Superior temporal gyrus (tissue), 1 donor: ENCODE data around the gene HIVEP3.
"Not testable (repeated sequence)": the region's sequence is repeated elsewhere in the genome, so short reads cannot be mapped to it uniquely, and the experiment has no call there.

Experiments
- DNase-seq: peaks from one replicate; pipeline ENCODE4 v3.0.0-alpha.2; 2016; ENCODE audit errors: extremely low spot score

HIVEP3 gene

DNA sequence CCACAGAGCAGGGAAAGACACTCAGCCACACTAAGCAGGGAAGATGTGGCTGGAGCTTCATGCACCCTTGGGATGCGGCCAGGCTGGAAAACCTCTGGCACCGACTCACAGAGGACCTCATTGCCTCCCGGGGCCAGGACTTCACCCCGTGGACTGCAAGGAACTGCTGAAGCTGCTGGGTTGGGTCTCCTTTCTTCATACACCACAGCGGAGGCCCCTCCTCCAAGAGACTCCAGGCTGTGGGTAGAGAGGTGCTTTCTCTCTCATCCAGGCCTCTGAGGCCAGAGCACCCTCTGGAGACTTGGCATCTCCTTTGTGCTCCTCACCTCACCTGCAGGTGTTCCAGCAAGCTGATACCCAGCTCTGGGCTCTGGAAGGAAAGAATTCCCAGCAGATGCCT is 358.2 kb downstream of the HIVEP3 start:
- DNase-seq: no peak

DNA sequence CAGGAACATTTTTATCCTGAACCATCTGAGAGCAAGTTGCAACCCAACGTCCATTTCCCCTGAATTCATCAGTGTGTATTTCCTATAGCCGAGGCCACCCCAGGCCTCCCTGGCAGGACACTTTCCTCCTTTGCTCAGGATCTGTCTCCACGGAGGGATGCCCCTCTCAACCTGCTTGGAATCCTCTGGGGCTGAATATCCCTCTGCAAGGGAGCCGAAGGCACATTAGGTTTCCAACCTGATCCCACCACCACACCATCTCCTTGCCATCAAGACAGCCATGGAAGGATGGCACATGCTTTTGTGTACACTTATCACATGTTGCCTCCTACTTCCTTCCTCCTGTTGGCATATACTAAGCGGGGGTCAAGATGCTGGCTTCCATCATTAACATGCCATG is 359.4 kb downstream of the HIVEP3 start:
- no peak for DNase-seq

DNA sequence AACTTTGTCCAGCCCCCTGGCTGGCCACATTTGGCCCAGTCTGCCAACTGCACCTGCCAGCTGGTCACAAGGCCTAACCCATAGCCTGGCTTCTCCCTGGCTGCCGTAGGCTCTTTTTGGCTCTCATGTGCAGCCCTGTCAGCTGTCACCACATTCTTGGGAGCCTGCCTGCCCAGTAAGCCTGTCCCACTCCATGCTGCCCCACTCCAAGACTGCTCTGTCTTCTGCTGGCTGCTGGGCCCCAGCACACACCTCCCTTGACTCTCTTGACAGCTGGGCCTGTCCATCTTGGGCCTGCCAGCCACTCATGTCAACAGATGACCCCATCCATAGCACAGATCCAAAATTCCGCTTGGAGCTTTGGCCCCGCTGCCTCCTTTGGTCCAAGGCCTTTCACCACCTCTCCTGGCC is 360.0 kb downstream of the HIVEP3 start:
- no peak for DNase-seq

DNA sequence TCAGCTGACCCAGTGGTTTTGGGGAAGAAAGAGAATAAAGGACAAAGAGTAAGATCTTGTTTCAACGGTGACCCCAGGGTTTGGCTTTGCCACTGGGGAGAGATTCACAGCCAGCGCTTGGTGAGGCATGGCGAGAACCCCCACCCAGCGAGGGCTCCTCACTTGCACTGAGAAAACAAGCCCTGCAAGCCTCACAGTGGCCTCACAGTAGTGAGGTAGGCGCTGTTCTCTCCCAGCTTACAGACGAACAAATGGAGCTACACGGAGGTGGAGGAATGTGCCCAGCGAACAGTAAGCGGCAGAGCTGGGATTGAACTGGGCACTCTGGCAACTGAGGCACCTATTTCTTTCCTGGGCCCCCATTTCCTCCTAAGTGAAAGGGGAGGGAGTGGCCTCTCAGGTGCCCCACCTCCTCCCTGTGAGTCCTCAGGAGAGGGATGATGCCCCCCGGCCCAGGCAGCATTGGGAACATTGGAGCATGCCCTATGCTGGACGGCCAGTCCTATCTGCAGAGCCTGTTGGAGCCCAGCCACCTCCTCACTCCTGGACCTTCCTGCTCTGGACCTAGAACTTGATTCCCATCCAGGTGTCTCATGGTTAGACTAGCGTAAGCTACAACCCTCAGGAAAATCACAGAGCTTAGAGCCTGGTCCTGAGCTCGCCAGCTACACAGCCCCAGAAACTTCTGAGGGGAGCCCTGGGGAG is 360.8 kb downstream of the HIVEP3 start:
- no peak for DNase-seq

DNA sequence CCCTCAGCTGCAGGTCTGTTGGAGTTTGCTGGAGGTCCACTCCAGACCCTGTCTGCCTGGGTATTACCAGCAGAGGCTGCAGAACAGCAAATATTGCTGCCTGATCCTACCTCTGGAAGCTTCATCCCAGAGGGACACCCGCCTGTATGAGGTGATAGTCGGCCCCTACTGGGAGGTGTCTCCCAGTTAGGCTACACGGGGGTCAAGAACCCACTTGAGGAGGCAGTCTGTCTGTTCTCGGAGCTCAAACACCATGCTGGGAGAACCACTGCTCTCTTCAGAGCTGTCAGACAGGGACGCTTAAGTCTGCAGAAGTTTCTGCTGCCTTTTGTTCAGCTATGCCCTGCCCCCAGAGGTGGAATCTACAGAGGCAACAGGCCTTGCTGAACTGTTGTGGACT is 364.0 kb downstream of the HIVEP3 start:
- DNase-seq: not testable (repeated sequence)

DNA sequence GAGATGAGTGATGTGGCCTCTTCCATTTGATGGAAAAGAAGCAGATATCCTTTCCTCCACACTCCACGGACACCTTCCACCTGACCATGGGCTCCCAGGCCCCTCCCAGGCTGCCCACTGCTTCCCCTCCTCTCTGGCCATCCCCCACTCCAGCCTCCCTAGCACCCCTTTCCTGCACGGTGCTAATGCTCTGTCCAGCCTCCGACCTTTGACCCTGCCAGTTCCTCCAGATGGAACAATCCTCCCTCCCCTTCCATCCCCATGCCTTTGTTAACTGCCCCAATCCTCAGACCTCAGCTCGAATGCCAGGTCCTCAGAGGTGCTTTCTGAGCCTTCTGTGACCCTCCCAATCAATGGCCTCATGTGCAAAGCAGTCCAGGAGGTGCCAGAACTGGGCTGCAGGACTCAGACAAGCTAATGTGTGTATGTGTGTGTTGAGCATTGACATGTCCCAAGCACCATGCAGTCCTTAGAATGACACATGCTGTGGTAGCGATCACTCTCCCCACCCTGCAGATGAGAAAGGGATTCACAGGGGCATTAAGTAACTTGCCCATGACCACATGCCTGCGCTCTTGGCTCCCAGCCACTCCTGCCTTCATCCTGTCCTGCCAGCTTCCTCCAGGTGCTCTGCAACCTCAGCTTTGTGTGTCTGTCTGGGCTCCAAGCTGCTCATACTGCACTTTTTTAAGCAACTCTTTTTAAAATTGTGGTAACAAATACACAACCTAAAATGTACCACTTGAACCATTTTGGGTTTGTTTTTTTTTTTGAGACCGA is 370.8 kb downstream of the HIVEP3 start:
- no peak for DNase-seq

DNA sequence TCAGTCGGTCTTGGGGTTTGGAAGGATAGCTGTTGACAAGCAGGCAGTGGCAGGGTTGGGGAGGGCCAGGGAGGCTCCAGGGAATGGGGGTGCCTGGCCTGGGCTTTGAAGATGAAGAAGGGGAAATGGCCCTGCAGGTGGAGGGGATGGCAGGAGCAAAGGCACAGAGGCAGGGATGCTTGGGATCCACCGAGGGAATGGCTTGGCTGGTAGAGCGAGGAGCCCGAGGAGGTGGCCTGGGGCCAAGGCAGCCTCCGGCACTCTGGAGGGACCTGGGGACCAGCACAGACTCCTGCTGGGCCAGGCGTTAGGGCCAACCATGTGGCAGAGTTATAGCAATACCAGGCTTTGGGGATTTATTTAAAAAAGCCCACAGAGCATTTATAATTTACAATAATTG is 371.4 kb downstream of the HIVEP3 start:
- no peak for DNase-seq

DNA sequence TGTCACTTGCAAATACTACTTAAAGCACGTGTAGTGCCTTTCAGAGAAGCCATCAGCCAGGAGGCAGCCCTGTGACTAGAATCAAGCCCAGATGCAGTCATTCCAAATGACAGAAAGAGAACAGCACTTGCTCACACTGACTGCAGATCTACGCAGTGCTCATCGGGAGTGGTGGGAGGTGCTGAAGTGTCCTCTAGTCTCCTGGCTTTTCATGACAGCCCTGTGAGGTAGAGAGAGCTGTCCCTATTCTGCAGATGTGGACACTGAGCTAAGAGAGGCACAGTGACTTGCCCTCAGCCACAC is 371.9 kb downstream of the HIVEP3 start:
- no peak for DNase-seq

DNA sequence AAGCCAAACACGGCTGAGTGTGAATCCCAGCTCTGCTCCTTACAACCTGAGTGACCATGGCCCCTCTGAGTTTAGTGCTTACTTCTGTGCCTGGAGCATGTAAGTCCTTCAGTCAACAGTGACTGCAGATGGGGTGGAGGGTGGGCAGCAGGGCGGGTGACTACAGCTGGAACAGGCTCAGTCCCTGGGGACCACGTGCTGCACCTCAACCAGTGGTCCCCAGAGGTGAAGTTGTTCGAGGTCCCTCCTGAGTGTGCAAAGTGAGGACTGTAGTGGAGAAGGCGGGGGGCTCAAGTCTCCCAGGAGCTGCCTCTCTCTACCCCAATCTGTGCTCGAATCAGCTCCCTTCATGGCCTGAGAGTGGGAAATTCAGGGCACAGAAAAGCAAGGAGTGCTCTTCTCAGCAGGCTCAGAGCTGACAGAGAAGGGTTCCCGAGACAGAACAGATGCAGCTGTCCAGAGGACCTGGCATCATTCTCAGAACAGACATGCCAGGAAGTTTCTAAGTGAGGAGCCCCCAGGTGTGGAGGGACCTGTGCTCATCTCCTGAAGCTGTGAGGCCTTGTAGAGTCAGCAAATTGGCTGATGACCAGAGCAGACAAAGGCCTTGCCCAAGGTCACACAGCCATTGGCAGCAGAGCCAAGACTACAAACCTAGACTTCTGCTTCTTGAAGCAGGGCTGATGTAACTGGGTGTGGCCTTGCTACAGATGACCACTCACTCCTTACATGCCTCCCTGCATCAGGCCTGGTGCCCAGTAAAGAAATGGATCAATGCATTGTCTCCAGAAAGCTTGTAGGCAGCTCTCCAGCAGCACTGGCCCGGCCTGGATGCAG is 372.5 kb downstream of the HIVEP3 start:
- DNase-seq: no peak

DNA sequence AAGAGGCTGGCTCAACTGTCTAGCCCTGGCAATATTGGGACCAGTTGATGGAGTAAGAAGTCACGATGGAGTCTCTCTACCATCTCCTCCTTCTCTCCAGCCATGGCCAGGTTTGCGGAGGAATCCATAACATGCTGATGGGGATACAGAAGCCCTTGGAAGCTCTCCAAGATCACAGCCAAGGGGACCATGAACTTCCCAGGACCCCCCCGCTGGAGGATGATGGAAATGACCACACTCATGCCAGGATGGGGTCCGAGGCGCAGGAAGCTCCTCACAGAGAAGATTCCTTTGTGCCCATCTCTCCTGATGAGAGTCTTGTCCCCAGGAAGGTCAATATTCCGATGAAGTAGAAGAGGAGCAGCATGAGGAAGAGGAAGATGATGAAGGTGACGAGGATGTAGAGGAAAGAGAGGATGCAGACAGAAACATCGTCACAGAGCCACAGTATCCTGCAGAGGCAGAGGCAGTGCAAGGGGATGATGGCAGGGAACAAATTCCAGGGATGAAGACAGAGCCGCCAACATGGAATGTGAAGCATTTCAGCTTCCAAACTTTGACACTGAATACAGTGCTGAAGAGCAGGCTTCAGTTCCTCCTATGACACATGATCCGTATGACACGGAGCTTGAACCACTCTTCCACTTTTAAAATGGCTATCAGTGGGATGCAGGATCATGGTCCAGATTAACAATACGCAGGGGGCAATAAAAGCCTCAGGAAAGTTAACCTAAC is 376.4 kb downstream of the HIVEP3 start:
- DNase-seq: no peak

DNA sequence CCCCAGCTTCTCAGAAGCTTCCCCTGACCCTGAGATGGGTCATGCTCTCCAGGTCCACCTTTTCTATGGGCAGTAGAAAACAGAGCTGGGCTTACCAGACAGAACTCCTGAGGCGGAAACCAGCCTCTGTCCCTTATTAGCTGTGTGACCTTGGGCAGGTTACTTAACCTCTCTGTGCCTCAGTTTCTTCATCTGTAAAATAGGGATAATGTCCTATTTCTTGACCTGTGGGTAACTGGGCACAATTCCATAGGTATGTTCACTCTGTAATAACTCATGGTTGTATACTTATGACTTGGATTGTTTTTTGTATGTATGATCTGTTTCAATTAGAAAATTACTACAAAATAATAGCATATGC is 377.1 kb downstream of the HIVEP3 start:
- DNase-seq: no peak

DNA sequence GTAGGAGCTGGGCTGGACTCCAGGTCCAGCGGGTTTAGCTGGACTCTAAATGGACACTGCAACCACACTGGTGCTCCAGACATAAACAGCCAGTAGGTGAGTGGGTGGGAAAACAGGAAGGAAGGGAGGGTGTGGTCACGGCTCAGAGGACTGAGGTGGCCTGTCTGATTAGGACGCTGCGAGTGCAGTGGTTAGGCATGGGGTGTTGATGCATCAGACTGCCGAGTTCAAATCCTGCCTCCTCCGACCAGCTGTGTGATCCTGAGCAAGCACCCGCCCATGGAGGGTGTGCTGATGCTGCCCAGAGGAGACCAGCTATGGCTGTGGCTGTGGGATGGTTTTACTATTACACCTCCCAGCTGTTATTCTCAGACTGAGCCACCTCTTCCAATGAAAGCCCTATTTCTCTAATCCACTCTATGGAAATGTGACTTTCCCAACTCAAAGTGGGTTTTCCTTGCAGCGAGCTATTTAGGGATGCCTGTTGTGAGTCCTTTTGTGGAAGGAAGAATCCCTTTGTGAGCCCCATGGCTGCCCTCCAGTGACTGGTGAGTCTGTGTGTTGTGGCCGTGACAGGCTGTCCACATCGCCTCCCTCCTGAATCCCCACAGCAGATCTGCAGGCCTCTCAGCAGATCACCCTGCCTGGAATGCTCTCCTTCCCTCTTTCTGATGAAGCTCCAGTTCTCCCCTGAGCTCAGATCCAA is 377.7 kb downstream of the HIVEP3 start:
- DNase-seq: peak; percentile 19

DNA sequence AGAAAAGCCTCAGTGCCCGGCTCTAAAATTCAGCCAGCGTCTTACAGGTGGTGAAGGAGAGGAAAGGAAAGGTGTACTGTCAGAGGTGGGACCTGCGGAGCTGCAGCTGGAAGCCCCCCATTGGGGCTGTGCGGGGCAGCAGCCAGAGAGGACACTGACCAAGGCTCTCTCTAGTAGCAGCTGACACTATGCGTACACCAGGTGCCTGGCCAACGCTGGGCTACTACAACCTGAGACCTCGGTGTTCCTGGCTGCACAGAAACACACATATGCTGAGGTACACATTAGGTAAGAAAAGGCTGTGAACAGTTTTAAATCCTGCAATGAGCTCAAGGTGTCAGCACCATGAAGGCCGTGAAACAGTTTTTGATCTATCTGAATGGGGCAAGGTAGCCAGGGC is 378.7 kb downstream of the HIVEP3 start:
- DNase-seq: no peak

DNA sequence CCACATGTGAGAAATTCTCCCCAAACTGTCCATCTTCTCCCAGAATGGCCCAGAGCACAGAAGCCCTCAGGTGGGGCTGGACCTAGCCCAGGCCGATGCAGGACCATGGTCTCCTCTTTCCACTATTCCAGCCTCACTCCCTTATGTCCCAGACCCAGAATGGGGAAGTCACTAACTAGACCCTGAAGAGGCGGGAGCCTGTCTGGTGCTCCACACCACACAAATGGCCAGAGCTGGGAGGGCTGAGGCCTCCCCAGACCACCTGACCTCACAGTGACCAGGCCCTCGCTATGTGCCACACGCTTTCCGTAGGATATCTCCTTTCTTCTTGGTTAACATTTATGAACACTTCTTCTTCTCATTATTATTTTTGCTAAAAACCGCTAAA is 379.3 kb downstream of the HIVEP3 start:
- no peak for DNase-seq

DNA sequence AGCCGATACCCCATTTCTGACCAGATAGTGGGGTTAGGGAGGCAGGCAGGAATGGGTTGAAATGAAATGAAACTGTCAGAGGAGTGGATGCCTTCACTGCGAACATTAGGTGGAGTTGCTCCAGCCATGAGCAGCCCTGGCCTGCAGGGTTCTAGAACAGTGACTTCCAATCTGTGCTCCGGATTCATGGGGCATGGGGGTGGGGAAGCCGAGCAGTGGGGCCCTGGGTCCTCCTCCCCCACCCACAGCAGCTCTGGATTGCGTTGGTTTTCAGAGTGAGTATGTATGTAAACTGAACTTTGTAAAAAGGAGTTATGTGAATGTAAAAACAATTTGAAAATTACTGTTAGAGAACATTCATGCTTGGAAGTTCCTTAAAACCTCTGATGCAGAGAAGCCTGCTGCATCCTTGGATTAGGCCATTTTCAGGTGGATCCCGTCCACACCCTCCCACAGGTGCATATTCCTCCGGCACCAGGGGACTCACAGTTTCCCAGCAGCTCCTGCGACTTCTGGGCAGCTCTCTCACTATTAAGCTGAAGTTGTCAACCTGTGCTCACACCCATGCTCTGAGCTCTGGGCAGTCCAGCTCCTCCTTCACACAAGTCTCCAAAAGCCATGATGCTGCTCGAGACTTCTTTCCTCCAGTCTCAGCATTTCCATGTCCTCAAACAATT is 379.8 kb downstream of the HIVEP3 start:
- DNase-seq: no peak

DNA sequence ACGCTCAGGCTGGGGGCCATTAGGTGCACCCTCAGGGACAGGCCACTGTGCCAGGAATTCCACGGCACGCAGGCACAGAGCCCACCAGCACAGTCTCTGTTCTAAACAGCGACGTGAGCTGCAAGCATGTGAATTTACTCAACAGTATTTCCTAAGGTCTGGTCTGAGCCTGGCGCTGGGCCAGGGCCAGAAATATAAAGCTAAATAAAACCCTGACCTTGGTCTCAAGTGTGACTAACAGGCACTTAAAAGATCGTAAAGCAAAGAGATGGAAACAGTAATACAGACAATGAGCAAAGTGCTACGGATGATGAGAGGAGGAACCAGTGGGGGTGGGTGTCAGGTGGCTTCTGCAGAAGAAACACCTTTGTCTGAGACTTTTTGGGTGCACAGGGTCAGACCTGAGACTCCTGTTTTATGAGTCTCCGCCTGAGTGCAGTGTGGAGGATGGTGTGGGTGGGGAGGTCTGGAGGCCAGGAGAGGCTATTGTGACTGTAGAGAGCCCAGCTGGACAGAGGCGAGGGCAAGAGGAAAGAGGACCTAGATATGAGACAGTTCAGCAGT is 380.9 kb downstream of the HIVEP3 start:
- peak; percentile 6 for DNase-seq

DNA sequence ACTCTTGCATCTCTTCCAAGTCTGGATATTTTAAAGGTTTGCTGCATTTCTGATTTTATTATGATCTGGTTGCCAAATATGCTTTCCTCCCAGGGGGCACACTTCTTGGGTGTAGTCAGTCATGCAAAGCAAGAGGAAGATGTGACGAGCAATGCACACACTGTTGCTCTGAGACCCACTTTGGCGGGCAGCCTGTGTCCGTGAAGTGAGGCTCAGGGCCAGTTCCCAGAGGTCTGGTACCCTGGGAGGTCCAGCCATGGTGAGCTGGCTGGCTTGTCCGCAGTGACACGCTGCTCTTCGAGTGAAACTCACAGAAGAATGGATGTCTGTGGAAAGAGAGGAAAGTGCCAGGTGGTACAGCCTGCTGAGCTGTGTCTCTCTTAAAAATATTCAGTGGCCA is 381.5 kb downstream of the HIVEP3 start:
- no peak for DNase-seq

DNA sequence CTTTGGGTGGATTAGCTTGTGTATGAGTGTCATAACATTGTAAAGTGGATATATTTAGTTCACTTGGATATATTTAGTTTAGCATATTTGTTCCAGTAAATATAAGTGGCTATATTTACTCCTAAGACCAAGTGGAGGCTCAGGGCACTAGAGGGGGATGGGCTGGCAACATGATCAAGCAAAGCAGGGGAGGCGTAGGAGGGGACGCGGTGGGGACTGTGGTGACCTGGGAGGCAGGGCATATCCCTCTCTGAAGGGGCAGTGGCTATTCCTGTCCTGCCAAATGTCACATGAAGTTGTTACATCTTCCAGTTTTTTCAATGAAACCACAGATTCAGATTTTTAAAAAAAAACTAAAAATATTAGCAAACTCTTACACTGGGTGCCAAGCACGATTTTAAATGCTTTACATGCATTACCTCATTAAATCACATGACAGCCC is 382.3 kb downstream of the HIVEP3 start:
- no peak for DNase-seq

DNA sequence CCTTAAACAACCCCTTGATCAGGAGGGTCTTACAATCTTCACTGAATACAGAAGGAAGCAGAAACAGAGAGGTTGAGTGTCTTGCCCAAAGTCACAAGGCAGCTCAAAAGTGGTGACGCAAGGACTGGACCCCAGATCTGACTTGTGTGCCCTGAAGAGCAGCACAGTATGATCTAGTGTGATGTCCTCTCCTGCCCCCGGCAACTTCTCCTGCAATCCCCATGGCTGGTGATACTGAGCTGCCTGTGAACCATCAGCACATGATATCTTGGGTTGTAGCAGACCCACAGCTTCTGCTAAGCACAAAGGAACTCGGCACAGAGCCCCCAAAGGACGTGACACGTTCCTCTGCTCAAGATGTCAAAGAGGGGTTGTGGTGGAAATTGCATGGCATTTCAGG is 383.0 kb downstream of the HIVEP3 start:
- DNase-seq: no peak

DNA sequence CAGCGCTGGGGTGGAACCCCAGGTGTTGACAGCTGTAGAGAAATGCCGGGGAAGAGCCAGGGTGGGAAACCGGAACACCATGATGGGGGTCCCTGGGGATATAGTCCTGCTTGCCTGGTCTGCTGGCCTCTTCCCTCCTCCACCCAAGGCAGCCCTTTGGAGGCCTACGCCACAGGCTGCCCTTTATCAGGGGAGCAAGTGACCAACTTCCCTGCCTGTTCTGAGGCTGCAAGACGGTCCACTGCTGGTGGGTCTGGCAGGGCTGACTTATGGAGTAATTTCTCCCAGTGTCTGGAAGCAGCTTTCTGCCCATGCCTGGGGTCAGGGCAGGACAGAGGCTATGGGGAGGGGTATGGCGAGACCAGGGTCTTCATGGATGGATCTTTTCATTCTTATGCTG is 383.4 kb downstream of the HIVEP3 start:
- no peak for DNase-seq
